CD14-positive monocyte (primary cell): ENCODE measurements around the gene RAET1E. TPM values are rescaled to one million over a fixed set of nuclear protein-coding genes. Genes with fewer than 3 reads are reported as not detected.

Experiments
- DNase-seq, 3 donors: peaks; one replicate each; pipeline ENCODE4 v3.0.0-alpha.2; 2011 to 2022
- H2AFZ ChIP-seq: 2 replicates; pipeline ENCODE4 v1.6.0; 2012; ENCODE audit warnings: mild to moderate bottlenecking, low read depth, low read length, inconsistent platforms; ENCODE audit not compliant: insufficient read depth, poor library complexity, severe bottlenecking
- H3K27ac ChIP-seq, 2 donors: 1 replicate in 1 of 2; 2 replicates in 1 of 2; pipeline ENCODE4 v1.5.1; 2012 to 2013; ENCODE audit warnings: low read length in 2 of 2, control low read depth in 1 of 2, inconsistent platforms in 1 of 2, low read depth in 1 of 2, mild to moderate bottlenecking in 1 of 2
- H3K27me3 ChIP-seq, 2 donors: one replicate each; pipeline versions ENCODE4 v1.6.0 to v1.6.1; 2011 to 2013; ENCODE audit warnings: low read length in 2 of 2; ENCODE audit not compliant: control insufficient read depth in 2 of 2, insufficient read depth in 2 of 2
- H3K36me3 ChIP-seq, 2 donors: replicated peaks in 1 of 2; 1 replicate in 1 of 2; 2 replicates in 1 of 2; pipeline versions ENCODE4 v1.5.1 to v1.6.1; 2012 to 2013; ENCODE audit warnings: low read length in 2 of 2, control low read depth in 1 of 2, inconsistent platforms in 1 of 2, mild to moderate bottlenecking in 1 of 2; ENCODE audit not compliant: insufficient read depth in 2 of 2, control insufficient read depth in 1 of 2
- H3K4me1 ChIP-seq, 2 donors: 1 replicate in 1 of 2; 2 replicates in 1 of 2; pipeline versions ENCODE4 v1.5.1 to v1.6.1; 2012 to 2013; ENCODE audit warnings: low read length in 2 of 2, control low read depth in 1 of 2, inconsistent platforms in 1 of 2, mild to moderate bottlenecking in 1 of 2, moderate library complexity in 1 of 2; ENCODE audit not compliant: insufficient read depth in 2 of 2, control insufficient read depth in 1 of 2
- H3K4me2 ChIP-seq: replicated peaks from 2 replicates; pipeline ENCODE3; 2012; ENCODE audit warnings: low read length, moderate library complexity, mild to moderate bottlenecking; ENCODE audit not compliant: poor library complexity, severe bottlenecking; ENCODE audit errors: extremely low read depth
- H3K4me3 ChIP-seq, 3 experiments: fragments of 200-600 bp in 1 of 3; sonication (generic) in 1 of 3; replicated peaks in 1 of 3; 1 replicate in 2 of 3; 2 replicates in 1 of 3; pipeline ENCODE4 v1.5.1; 2011 to 2013; ENCODE audit warnings: low read length in 3 of 3, mild to moderate bottlenecking in 3 of 3, control low read depth in 2 of 3, low read depth in 2 of 3, inconsistent platforms in 1 of 3, moderate library complexity in 1 of 3
- H3K79me2 ChIP-seq: 2 replicates; pipeline ENCODE4 v1.6.0; 2012; ENCODE audit warnings: mild to moderate bottlenecking, control low read depth, inconsistent platforms, low read length, moderate library complexity; ENCODE audit not compliant: insufficient read depth
- H3K9ac ChIP-seq: 2 replicates; pipeline ENCODE4 v1.6.0; 2017; ENCODE audit warnings: low read length, mild to moderate bottlenecking; ENCODE audit not compliant: insufficient read depth, poor library complexity, severe bottlenecking
- H3K9me3 ChIP-seq, 2 donors: replicated peaks in 1 of 2; 1 replicate in 1 of 2; 2 replicates in 1 of 2; pipeline versions ENCODE4 v1.5.1 to v1.6.1; 2012 to 2013; ENCODE audit warnings: low read length in 2 of 2, control low read depth in 1 of 2; ENCODE audit not compliant: control insufficient read depth in 1 of 2, insufficient read depth in 1 of 2
- H4K20me1 ChIP-seq: 2 replicates; pipeline ENCODE4 v1.6.0; 2012; ENCODE audit warnings: mild to moderate bottlenecking, low read length, control low read depth, moderate library complexity; ENCODE audit not compliant: insufficient read depth
- H3K27ac Mint-ChIP-seq, 7 donors: one replicate each; pipeline ENCODE4 v1.8.0; 2020; ENCODE audit warnings: mild to moderate bottlenecking in 7 of 7, mixed read lengths in 7 of 7, moderate library complexity in 6 of 7, inconsistent platforms in 2 of 7
- H3K27me3 Mint-ChIP-seq, 3 donors: one replicate each; pipeline ENCODE4 v1.8.0; 2021 to 2022; ENCODE audit warnings: low read depth in 3 of 3, mild to moderate bottlenecking in 3 of 3, mixed read lengths in 3 of 3, moderate library complexity in 3 of 3, inconsistent platforms in 1 of 3
- H3K36me3 Mint-ChIP-seq, 2 donors: one replicate each; pipeline ENCODE4 v1.8.0; 2020; ENCODE audit warnings: mixed read lengths in 2 of 2, inconsistent platforms in 1 of 2, mild to moderate bottlenecking in 1 of 2
- H3K4me1 Mint-ChIP-seq: one replicate; pipeline ENCODE4 v1.8.0; 2020; ENCODE audit warnings: mild to moderate bottlenecking, mixed read lengths
- H3K4me3 Mint-ChIP-seq, 2 donors: one replicate each; pipeline ENCODE4 v1.8.0; 2020; ENCODE audit warnings: mild to moderate bottlenecking in 2 of 2, mixed read lengths in 2 of 2, moderate library complexity in 1 of 2
- H3K9me3 Mint-ChIP-seq, 7 donors: one replicate each; pipeline ENCODE4 v1.8.0; 2020 to 2022; ENCODE audit warnings: mixed read lengths in 7 of 7, mild to moderate bottlenecking in 6 of 7, moderate library complexity in 6 of 7, inconsistent platforms in 2 of 7
- WGBS: methylation state at CpG from one replicate; pipeline ENCODE4 v1.1.5; 2013; ENCODE audit warnings: missing lambda C conversion rate; ENCODE audit not compliant: insufficient coverage; 5-methylcytosine and 5-hydroxymethylcytosine counted together
- intact Hi-C, 2 donors: fragments of 100-400 bp; cut with micrococcal nuclease; formaldehyde crosslinking; loops; one replicate each; pipeline versions ENCODE4 v1.15.0 to v1.15.1; 2023
- polyA plus RNA-seq, 3 donors: library from polyadenylated mRNA; depleted of rRNA in 1 of 3; unstranded in 2 of 3; stranded (reverse) in 1 of 3; fragments of 300-500 nt in 2 of 3; fragments of >200 nt in 1 of 3; fragmentation: Illumina TruSeq in 2 of 3; gene quantifications; 1 replicate in 2 of 3; 2 replicates in 1 of 3; pipeline ENCODE4 v1.2.3, GENCODE V29; 2012 to 2021
- TF ChIP-seq, protein P1 (sequence below): fragments of 200-600 bp; IDR thresholded peaks from one replicate; pipeline ENCODE4 v1.8.0; 2022; ENCODE audit warnings: antibody characterized with exemption, mild to moderate bottlenecking

RAET1E gene
- polyA plus RNA-seq, 3 donors = not detected

DNA sequence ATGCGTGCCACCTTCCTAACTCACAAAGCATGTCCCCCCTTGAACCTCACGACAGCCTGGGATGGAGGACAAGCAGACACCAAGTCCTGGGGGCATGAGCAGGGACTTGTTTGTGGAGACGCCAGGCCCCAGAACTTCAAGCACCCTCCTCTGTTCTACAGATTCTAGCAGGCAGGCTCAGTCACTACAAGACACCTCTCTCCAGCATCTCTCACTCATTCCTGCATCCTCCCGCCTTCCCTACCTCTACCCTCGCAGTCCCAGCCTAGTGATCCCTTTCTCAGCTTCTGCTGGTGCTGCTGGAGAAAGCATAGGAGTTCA, 37.4 kb downstream of the RAET1E start:
- H3K4me1 ChIP-seq = peaks cover 16 to 26% of the 10 kb centered on the region in 2 donors
- no peaks in the 10 kb centered on the region for H4K20me1 ChIP-seq
- Mint-ChIP-seq H3K36me3 (no peaks in the 10 kb centered on the region), H3K27ac (no peak overlapping the region), H3K4me1 (peaks cover 21% of the 10 kb centered on the region), H3K9me3 (no peaks in the 10 kb centered on the region), H3K27me3 (peaks cover 1 to 11% (median 2%) of the 10 kb centered on the region in 3 donors), H3K4me3 (peak overlapping the region in 1 of 2 donors; percentile 18)
- H2AFZ ChIP-seq = no peak overlapping the region
- H3K79me2 ChIP-seq = no peaks in the 10 kb centered on the region
- H3K9ac ChIP-seq = no peak overlapping the region
- H3K27ac ChIP-seq = no peak overlapping the region
- no peaks in the 10 kb centered on the region for H3K9me3 ChIP-seq
- no peak overlapping the region for H3K4me2 ChIP-seq
- TF ChIP-seq, protein P1, sequence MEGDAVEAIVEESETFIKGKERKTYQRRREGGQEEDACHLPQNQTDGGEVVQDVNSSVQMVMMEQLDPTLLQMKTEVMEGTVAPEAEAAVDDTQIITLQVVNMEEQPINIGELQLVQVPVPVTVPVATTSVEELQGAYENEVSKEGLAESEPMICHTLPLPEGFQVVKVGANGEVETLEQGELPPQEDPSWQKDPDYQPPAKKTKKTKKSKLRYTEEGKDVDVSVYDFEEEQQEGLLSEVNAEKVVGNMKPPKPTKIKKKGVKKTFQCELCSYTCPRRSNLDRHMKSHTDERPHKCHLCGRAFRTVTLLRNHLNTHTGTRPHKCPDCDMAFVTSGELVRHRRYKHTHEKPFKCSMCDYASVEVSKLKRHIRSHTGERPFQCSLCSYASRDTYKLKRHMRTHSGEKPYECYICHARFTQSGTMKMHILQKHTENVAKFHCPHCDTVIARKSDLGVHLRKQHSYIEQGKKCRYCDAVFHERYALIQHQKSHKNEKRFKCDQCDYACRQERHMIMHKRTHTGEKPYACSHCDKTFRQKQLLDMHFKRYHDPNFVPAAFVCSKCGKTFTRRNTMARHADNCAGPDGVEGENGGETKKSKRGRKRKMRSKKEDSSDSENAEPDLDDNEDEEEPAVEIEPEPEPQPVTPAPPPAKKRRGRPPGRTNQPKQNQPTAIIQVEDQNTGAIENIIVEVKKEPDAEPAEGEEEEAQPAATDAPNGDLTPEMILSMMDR = no peak
- WGBS = 97% methylated on average over 5 of the region's 5 CpGs
- intact Hi-C loops = loop anchor here in 1 of 2 donors (10.0 kb wide), 1 partner anchor 136 kb away; no protein-coding TSS in a partner anchor
- H3K4me3 ChIP-seq = no peak overlapping the region
- no peak for DNase-seq
- H3K27me3 ChIP-seq = no peaks in the 10 kb centered on the region
- no peaks in the 10 kb centered on the region for H3K36me3 ChIP-seq

DNA sequence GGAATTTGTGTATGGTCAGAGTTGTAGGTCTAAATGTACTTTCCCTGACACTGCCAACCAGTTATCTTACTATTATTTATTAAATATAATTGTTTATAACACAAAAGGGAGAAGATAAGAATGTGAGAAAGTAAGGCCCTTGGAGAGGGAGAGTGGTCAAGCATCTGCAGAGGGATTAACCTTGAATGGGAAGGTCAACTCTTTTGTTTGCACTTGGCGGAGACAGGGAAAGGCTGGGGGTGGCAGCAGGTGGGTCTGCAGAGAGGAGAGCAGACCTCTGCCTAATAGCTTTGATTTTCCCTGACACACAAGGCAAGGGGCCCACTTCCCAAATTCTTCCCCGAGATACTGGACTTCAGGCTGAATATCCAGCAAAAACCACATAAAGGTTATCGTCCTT, 38.0 kb downstream of the RAET1E start:
- H3K27ac ChIP-seq = no peak overlapping the region
- no peak for DNase-seq
- H3K4me1 Mint-ChIP-seq = peaks cover 24% of the 10 kb centered on the region
- TF ChIP-seq, protein P1 = no peak
- peaks cover 16 to 26% of the 10 kb centered on the region in 2 donors for H3K4me1 ChIP-seq
- H3K27me3 Mint-ChIP-seq = peaks cover 1 to 11% (median 2%) of the 10 kb centered on the region in 3 donors
- H3K4me2 ChIP-seq = no peak overlapping the region
- no peaks in the 10 kb centered on the region for H3K9me3 Mint-ChIP-seq
- no peaks in the 10 kb centered on the region for H3K27me3 ChIP-seq
- H3K4me3 ChIP-seq = no peak overlapping the region
- H3K79me2 ChIP-seq = no peaks in the 10 kb centered on the region
- no peak overlapping the region for H3K9ac ChIP-seq
- no peaks in the 10 kb centered on the region for H3K36me3 ChIP-seq
- intact Hi-C loops = loop anchor here in 1 of 2 donors (10.0 kb wide), 1 partner anchor 135 kb away; no protein-coding TSS in a partner anchor
- no peaks in the 10 kb centered on the region for H3K36me3 Mint-ChIP-seq
- no peak overlapping the region for H3K4me3 Mint-ChIP-seq
- no peaks in the 10 kb centered on the region for H3K9me3 ChIP-seq
- no peak overlapping the region for H2AFZ ChIP-seq
- H3K27ac Mint-ChIP-seq = no peak overlapping the region
- WGBS = 100% methylated on average over 3 of the region's 3 CpGs
- no peaks in the 10 kb centered on the region for H4K20me1 ChIP-seq
